GM19463 (cell line): ENCODE measurements around the gene SLC32A1.

Source experiments
- ATAC-seq: cut with Tn5 transposase; IDR thresholded peaks from one replicate; pipeline ENCODE4 v1.9.1; 2021; ENCODE audit warnings: mild to moderate bottlenecking, moderate library complexity; ENCODE audit not compliant: unreplicated experiment

SLC32A1 gene

GRCh38 chr20:38723848-38724625 lies at the start of gene SLC32A1:
Gene SLC32A1 (plus strand): TSS chr20:38724486. CDS start chr20:38724725, 239 bp downstream.
- no peak for ATAC-seq

GRCh38 chr20:38674765-38675133 lies 49.5 kb upstream of the SLC32A1 start:
- no peak for ATAC-seq

GRCh38 chr20:38676576-38676975 lies 47.7 kb upstream of the SLC32A1 start:
- no peak for ATAC-seq

DNA sequence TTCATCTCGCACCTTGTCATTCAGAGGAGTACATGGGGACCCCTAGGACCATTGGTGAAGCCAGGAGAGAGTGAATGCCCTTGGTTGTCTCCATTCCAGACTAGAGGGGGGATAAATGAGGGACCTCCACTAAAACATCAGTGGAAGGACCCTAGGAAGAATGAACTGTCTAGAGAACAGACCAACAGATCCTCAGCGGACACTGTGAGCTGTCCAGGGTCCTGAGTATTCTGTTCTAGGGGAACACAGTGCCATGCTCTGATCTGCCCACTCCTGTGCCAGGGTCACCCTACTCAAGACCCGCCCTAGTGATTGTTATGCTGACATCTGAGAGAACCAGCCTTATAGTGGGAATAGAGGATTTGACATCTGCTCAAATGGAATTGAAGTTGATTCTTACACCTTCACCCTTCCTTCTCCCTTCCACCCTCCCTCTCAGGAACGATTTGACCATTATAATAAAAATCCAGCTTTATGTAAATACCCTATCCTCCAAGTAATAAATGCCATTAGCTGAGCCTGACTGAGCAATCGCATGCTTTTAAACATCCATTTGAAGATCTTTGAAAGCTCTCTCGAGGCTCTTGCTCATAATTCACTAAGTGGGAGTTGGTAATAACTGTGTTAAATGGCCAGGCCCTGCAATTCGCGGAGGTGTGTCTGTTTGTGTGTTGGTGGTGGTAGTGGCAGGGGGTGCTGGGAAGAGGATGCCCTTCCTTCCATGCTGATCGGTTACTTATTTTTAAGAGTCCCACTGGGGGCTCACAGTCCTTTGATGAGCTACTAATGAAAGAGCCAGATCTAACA lies 43.6 kb upstream of the SLC32A1 start:
- no peak for ATAC-seq

DNA sequence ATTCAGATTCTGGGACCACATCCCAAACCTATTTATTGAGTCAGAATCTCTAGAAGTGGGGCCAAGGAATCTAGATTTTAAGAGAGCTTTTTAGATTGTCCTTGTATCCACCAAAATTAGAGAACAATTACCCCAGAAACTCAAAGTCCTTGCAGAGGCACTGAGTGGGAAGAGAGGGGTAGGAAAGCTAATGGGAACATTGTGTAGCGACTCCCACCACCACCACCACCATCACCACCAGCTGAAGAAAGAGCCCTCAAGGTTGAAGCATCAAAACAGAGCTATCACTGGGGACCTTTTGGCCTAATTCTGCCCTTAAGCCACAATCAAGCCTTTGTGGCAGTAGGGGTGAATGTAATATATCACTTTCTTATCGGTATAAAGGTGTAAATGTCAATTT lies 39.0 kb upstream of the SLC32A1 start:
- no peak for ATAC-seq

- ATAC-seq = no peak
Observed at GRCh38 chr20:38685853-38686473, 38.3 kb upstream of the SLC32A1 start.

DNA sequence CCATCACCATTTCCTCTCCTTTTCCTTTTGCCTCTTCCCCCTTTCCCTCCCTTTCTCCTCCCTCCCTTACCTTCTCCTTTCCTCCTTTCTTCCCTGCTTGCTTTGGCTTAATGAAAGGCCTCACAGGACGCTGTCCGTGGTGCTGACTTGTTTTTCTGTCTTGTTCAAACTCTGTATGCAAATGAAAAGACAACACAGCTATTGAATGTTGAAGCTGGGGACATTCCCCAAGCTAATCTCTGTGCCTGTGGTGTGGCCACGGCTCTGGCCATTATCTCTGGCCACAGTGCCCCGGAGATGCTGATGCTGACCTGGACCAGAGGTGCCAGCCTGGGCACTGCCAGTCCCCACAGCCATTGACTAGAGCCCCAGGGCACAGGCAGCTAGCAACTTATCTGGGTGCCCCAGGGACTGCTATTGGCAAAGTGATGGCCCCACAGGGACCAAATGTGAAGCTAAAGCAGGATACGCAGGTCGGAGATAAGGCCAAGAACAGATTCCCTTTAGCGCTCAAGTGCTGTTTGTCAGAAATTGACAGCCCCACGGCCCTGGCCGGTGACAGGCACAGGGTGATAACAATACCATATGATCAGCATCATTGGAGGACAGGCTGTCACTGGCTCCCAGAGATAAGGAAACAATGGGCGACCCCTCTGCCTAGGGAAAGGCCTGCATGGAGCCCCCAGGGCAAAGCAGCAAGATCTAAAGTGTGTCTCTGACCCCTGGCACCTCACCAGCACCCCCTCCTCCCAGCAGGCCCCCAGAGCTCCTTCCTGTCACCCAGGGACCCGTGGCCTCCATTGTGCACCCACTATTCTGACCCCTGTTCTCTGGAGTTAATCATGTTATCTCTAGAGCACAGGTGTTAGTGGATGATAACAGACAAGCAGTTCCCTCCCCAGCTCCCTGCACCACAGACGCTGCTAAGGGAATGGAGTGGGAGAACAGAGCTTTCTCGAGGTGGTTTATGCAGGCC lies 31.6 kb upstream of the SLC32A1 start:
- no peak for ATAC-seq

- ATAC-seq = no peak
Observed at GRCh38 chr20:38697306-38697705, 27.0 kb upstream of the SLC32A1 start.

GRCh38 chr20:38698541-38698940 lies 25.7 kb upstream of the SLC32A1 start:
- ATAC-seq = no peak

DNA sequence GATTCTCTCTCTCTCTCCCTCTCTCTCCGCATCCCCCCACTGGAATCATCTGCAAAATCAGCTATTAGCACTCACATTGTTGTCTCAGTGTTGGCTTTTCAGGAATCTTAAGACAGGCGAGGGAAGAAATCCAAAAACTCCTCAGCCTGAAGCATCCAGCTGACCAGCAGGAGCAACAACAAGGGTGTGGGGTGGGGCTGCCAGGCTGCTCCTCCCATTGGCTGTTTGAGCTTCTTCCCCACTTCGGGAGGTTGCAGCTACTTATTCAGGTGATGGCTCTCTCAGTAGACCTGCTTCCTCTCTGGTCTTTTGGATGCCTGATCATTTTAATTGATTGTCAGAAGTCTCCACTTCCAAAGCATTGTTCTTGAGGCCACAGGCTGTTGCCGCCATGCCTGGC lies 24.1 kb upstream of the SLC32A1 start:
- no peak for ATAC-seq

- no peak for ATAC-seq
Observed at GRCh38 chr20:38700926-38701325, 23.4 kb upstream of the SLC32A1 start.

GRCh38 chr20:38703526-38703925 lies 20.8 kb upstream of the SLC32A1 start:
- no peak for ATAC-seq

GRCh38 chr20:38704136-38704535 lies 20.1 kb upstream of the SLC32A1 start:
- no peak for ATAC-seq

DNA sequence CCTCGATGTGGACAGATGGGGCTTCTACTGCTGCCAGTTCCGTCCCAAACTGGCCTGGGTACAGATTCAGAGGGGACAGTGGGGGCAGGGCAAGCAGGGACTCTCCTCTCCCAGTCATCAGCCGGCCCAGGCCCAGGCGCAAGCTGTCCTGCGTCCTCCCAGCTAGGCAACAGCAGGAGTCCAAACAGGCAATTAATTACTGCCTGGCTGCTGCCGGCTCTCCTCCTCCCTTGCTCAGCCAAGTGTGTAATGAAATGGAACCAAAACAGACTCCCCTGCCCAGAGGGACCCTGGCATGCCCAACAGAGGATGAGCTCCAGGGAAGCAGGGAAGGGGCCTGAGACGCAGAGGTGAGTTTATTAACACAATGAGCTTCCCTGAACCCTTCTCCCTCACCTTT lies 17.8 kb upstream of the SLC32A1 start:
- ATAC-seq = no peak

GRCh38 chr20:38714308-38714707 lies 10.0 kb upstream of the SLC32A1 start:
- no peak for ATAC-seq

DNA sequence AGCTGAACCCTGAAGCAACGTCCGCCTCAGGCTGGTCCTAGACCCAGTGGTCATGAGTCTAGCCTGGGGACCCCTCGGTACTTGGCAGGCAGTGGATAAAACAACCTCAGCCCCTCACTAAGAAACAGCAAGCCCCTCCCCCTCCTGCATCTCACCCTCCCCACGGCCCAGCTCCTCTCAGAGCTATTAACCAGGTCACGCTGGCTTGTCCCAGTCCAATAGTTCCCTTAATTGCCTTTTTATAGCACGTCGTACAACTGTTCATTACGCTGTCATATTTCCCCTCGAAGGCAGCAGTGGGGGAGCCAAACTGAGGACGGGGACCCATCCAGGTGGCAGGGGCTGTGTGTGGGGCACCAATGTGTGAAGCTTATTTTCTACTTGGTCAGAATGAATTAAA lies 8.6 kb upstream of the SLC32A1 start:
- no peak for ATAC-seq

DNA sequence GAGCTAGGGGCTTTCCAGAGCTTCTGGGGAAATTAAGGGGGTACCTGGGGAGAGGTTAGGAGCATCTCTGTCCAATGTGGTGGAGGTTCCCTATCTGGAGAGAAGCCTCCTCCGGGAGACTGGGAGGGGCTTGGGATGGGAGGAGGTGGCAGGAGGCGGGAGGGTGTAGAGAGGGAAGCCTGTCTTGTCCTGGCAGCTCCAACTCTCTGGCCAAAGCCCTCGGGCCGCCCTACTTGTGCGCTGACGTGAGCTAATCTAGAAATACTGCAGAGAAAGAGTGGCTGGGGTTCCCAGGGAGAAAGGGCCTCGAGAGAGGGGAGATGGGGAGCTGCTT lies 1.6 kb upstream of the SLC32A1 start:
- ATAC-seq = no peak

- ATAC-seq = no peak
Observed at GRCh38 chr20:38723017-38723847, 1.1 kb upstream of the SLC32A1 start.

DNA sequence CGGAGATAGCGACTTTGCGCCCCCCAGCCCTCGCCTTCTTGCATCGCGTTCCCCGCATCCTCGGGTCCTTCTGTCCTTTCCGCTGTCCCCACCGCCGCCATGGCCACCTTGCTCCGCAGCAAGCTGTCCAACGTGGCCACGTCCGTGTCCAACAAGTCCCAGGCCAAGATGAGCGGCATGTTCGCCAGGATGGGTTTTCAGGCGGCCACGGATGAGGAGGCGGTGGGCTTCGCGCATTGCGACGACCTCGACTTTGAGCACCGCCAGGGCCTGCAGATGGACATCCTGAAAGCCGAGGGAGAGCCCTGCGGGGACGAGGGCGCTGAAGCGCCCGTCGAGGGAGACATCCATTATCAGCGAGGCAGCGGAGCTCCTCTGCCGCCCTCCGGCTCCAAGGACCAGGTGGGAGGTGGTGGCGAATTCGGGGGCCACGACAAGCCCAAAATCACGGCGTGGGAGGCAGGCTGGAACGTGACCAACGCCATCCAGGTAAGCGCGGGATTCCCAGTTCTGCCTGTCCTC lies 401 bp downstream of the SLC32A1 start:
- no peak for ATAC-seq
